ENCODE results near the gene EPS15.
A peak's percentile ranks its signal among the peaks of the same experiment; 100 is the strongest.
"Not testable (repeated sequence)": the region's sequence is repeated elsewhere in the genome, so short reads cannot be mapped to it uniquely, and the experiment has no call there.

The EPS15 gene

GRCh38 chr1:51462289-51462688 is 56.8 kb downstream of the EPS15 start:
- not testable (repeated sequence) for DNase-seq

- no peak for DNase-seq
Measured at GRCh38 chr1:51454554-51454953, 64.5 kb downstream of the EPS15 start.

- no peak for DNase-seq
Measured at GRCh38 chr1:51453010-51453409, 66.1 kb downstream of the EPS15 start.

- DNase-seq, result not testable (repeated sequence)
Measured at GRCh38 chr1:51448844-51449454, 70.1 kb downstream of the EPS15 start.

GRCh38 chr1:51445351-51446090 is 73.5 kb downstream of the EPS15 start:
- DNase-seq, result no peak

GRCh38 chr1:51444534-51445192 is 74.4 kb downstream of the EPS15 start:
- peak; percentile 52 for DNase-seq

- DNase-seq, result peak; percentile 45
Measured at GRCh38 chr1:51444096-51444495, 75.0 kb downstream of the EPS15 start.

GRCh38 chr1:51443555-51443954 is 75.5 kb downstream of the EPS15 start:
- DNase-seq, result no peak

- DNase-seq, result no peak
Measured at GRCh38 chr1:51442616-51443015, 76.5 kb downstream of the EPS15 start.

- no peak for DNase-seq
Measured at GRCh38 chr1:51442198-51442597, 76.9 kb downstream of the EPS15 start.

- no peak for DNase-seq
Measured at GRCh38 chr1:51439895-51440294, 79.2 kb downstream of the EPS15 start.

GRCh38 chr1:51439053-51439452 is 80.0 kb downstream of the EPS15 start:
- DNase-seq, result peak; percentile 14

- not testable (repeated sequence) for DNase-seq
Measured at GRCh38 chr1:51437391-51437790, 81.7 kb downstream of the EPS15 start.

GRCh38 chr1:51435878-51436277 is 83.2 kb downstream of the EPS15 start:
- no peak for DNase-seq

- DNase-seq, result no peak
Measured at GRCh38 chr1:51433972-51434510, 85.0 kb downstream of the EPS15 start.

- no peak for DNase-seq
Measured at GRCh38 chr1:51433269-51433971, 85.6 kb downstream of the EPS15 start.

GRCh38 chr1:51432146-51432545 is 86.9 kb downstream of the EPS15 start:
- DNase-seq, result no peak

- no peak for DNase-seq
Measured at GRCh38 chr1:51427438-51427837, 91.6 kb downstream of the EPS15 start.

GRCh38 chr1:51425955-51426354 is 93.1 kb downstream of the EPS15 start:
- DNase-seq, result no peak

- no peak for DNase-seq
Measured at GRCh38 chr1:51425273-51425672, 93.8 kb downstream of the EPS15 start.

- no peak for DNase-seq
Measured at GRCh38 chr1:51423073-51423821, 95.8 kb downstream of the EPS15 start.

- DNase-seq, result no peak
Measured at GRCh38 chr1:51422367-51423072, 96.5 kb downstream of the EPS15 start.
